K562 (cell line): Measurements from ENCODE around the gene ANTXRL. TPM values are rescaled to one million over a fixed set of nuclear protein-coding genes. Genes with fewer than 3 reads are reported as not detected.
A peak's percentile ranks its signal among the peaks of the same experiment; 100 is the strongest.

Source experiments
- CAMTA2 ChIP-seq: fragments of 250-450 bp; sonication (Bioruptor Pico); conservative IDR thresholded peaks from 2 replicates; pipeline ENCODE4 v1.5.1; 2022
- CBX8 ChIP-seq: fragments of 200-600 bp; sonication (generic); IDR thresholded peaks from 2 replicates; pipeline ENCODE4 v1.6.1; 2012; ENCODE audit warnings: borderline replicate concordance, mixed run types, low read depth, mild to moderate bottlenecking, moderate library complexity, mixed read lengths, low read length, control low read depth, inconsistent platforms; ENCODE audit not compliant: poor library complexity, severe bottlenecking; ENCODE audit errors: extremely low read depth
- CHD4 ChIP-seq: fragments of 200-600 bp; sonication (generic); IDR thresholded peaks from 3 replicates; pipeline ENCODE4 v1.6.1; 2012; ENCODE audit warnings: low read depth, mild to moderate bottlenecking, mixed read lengths, low read length, inconsistent platforms; ENCODE audit not compliant: insufficient read depth, insufficient replicate concordance, poor library complexity, severe bottlenecking
- GABPB1 ChIP-seq: sonication (generic); formaldehyde crosslinking; IDR thresholded peaks from 2 replicates; pipeline ENCODE4 v1.8.0; 2022; ENCODE audit warnings: mild to moderate bottlenecking, missing genetic modification reagents
- GATA2 ChIP-seq: sonication (generic); formaldehyde crosslinking; IDR thresholded peaks from 2 replicates; pipeline ENCODE4 v1.4.0; 2020; ENCODE audit warnings: mild to moderate bottlenecking, missing genetic modification reagents
- HMGN3 ChIP-seq: IDR thresholded peaks from 2 replicates; pipeline ENCODE4 v1.6.1; 2011; ENCODE audit warnings: borderline replicate concordance, low read depth, mild to moderate bottlenecking, mixed read lengths, low read length; ENCODE audit not compliant: insufficient read length; ENCODE audit errors: extremely low read depth
- KLF10 ChIP-seq: fragments of 250-450 bp; sonication (Bioruptor Pico); IDR thresholded peaks from 2 replicates; pipeline ENCODE4 v1.6.1; 2021; ENCODE audit warnings: matching md5 sums
- MAX ChIP-seq: sonication (generic); formaldehyde crosslinking; IDR thresholded peaks from 2 replicates; pipeline ENCODE4 v1.9.0; 2022; ENCODE audit warnings: mild to moderate bottlenecking, missing genetic modification reagents
- MNT ChIP-seq, 2 experiments: fragments of 450-650 bp; conservative IDR thresholded peaks; 2 replicates each; pipeline ENCODE4 v1.6.1; 2017; ENCODE audit warnings: mild to moderate bottlenecking in 2 of 2, moderate library complexity in 2 of 2
- NEUROD1 ChIP-seq: fragments of 150-350 bp; IDR thresholded peaks from 2 replicates; pipeline ENCODE4 v1.6.1; 2014; ENCODE audit warnings: borderline replicate concordance, low read length, low read depth; ENCODE audit not compliant: partially characterized antibody
- RBM15 ChIP-seq: fragments of 200-400 bp; formaldehyde crosslinking; IDR thresholded peaks from 2 replicates; pipeline ENCODE4 v1.6.1; 2018; ENCODE audit warnings: mild to moderate bottlenecking, low read length, moderate library complexity; ENCODE audit not compliant: insufficient read depth
- RBM39 ChIP-seq: fragments of 200-400 bp; formaldehyde crosslinking; optimal IDR thresholded peaks from 2 replicates; pipeline ENCODE3; 2018; ENCODE audit warnings: low read depth, low read length
- RNF219 ChIP-seq: fragments of 250-450 bp; sonication (Bioruptor Pico); IDR thresholded peaks from 2 replicates; pipeline ENCODE4 v1.5.0; 2022; ENCODE audit warnings: mild to moderate bottlenecking
- SETDB1 ChIP-seq: IDR thresholded peaks from one replicate; pipeline ENCODE4 v1.6.1; 2012; ENCODE audit warnings: low read length, control low read depth, inconsistent platforms
- SMAD3 ChIP-seq: fragments of 450-650 bp; formaldehyde crosslinking; conservative IDR thresholded peaks from 2 replicates; pipeline ENCODE4 v1.4.0; 2020; ENCODE audit warnings: mild to moderate bottlenecking
- SRSF3 ChIP-seq: fragments of 200-400 bp; formaldehyde crosslinking; IDR thresholded peaks from 2 replicates; pipeline ENCODE4 v1.6.1; 2016; ENCODE audit warnings: mild to moderate bottlenecking, low read length, moderate library complexity; ENCODE audit not compliant: insufficient read depth
- ZFP91 ChIP-seq: sonication (generic); formaldehyde crosslinking; IDR thresholded peaks from 2 replicates; pipeline ENCODE4 v1.8.0; 2022; ENCODE audit warnings: mild to moderate bottlenecking, missing genetic modification reagents
- polyA plus RNA-seq, 8 experiments: library from polyadenylated mRNA; depleted of rRNA in 4 of 8; stranded (reverse) in 5 of 8; unstranded in 3 of 8; fragments of >200 nt; fragmentation: Nextera tagmentation in 2 of 8; fragmentation: Illumina TruSeq in 1 of 8; extraction: Ambion mirVana in 2 of 8; extraction: Trizol in 1 of 8; gene quantifications; 2 replicates each; pipeline versions ENCODE4 v1.2.1 to v1.2.3, GENCODE V29; 2011 to 2014; ENCODE audit warnings: inconsistent platforms in 1 of 8, missing spikeins in 1 of 8
- total RNA-seq, 7 experiments: library from RNA; depleted of rRNA in 6 of 7; stranded (reverse); fragments of >200 nt in 6 of 7; fragmentation: Illumina TruSeq in 2 of 7; extraction: Trizol in 2 of 7; gene quantifications; 2 replicates each; pipeline versions ENCODE4 v1.2.1 to v1.2.3, GENCODE V29; 2011 to 2021; ENCODE audit warnings: low replicate concordance in 1 of 7

Gene ANTXRL
- total and polyA plus RNA-seq, 9 of the 15 experiments (the other 6 are each of a cell fraction or from before 2014, with no cell fraction given) = not detected

- no peak for TF ChIP-seq MNT (conservative IDR thresholded peaks at IDR 0.05)
- TF ChIP-seq CBX8 = no peak
- TF ChIP-seq NEUROD1 = no peak
- no peak for TF ChIP-seq GABPB1
- no peak for TF ChIP-seq KLF10
- TF ChIP-seq RBM15 = no peak
- TF ChIP-seq RNF219 = no peak
- no peak; the same call in 1 of the 2 replicates for TF ChIP-seq MAX (CRISPR knock-in tag)
- no peak for TF ChIP-seq RBM39
- peak; percentile 37 for TF ChIP-seq HMGN3
- TF ChIP-seq CHD4 = no peak
- TF ChIP-seq SMAD3 (CRISPR knock-in tag) = no peak
- TF ChIP-seq GATA2 (CRISPR knock-in tag) = peak; percentile 82
- TF ChIP-seq SRSF3 = no peak
- TF ChIP-seq SETDB1 = no peak
- TF ChIP-seq CAMTA2 (CRISPR knock-in tag) = no peak
- TF ChIP-seq ZFP91 = no peak
Measured at GRCh38 chr10:46247808-46248569, 38.8 kb upstream of the ANTXRL start (continued).
